GM19099 (cell line): ENCODE data around the gene CUX1.

Source experiments
- POLR2A ChIP-seq: IDR thresholded peaks from 3 replicates; pipeline ENCODE4 v1.6.1; 2011; ENCODE audit warnings: low read depth; ENCODE audit not compliant: insufficient read length; ENCODE audit errors: extremely low read depth

CUX1 gene

GRCh38 chr7:102012941-102013461 is 195.6 kb downstream of the CUX1 start:
- TF ChIP-seq POLR2A: no peak

DNA sequence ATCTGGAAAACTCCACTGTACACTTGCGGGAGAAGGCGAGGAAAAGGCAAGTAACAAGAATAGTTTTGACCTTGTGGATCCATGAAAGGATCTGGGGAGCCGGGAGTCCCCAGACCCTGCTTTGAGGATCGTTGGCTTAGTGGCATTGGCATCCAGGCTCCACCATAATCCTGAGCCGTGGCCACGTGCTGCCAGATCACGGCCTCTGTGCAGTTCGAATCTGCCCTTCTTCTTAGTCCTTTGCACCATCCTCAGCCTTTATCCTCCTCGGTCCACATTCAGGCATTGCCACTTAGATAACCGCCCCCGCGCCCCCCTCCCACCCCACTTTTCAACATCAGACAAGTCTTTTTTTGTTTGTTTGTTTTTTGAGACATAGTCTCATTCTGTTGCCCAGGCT is 201.4 kb downstream of the CUX1 start:
- TF ChIP-seq POLR2A: no peak

DNA sequence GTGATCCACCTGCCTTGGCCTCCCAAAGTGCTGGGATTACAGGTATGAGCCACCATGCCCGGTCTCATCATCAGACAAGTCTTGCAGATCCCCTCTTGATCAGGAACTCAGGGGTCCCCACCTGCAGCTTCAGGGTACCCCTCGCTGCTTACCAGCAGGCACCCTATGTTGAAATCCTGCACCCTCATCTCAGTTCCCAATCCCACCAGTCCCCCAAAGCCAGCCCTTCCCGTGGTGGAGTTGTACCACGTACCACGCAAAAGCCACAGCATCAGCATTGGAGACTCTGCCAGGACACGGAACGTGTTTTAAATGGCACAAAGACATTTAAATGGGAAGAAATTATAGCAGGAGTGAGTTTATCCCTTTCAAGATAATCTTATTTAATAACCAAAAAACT is 202.0 kb downstream of the CUX1 start:
- no peak for TF ChIP-seq POLR2A

- TF ChIP-seq POLR2A: no peak
Observed at GRCh38 chr7:102021841-102022618, 204.6 kb downstream of the CUX1 start.

GRCh38 chr7:102024005-102024768 is 206.8 kb downstream of the CUX1 start:
- no peak for TF ChIP-seq POLR2A

- TF ChIP-seq POLR2A: no peak
Observed at GRCh38 chr7:102024769-102025391, 207.5 kb downstream of the CUX1 start.

DNA sequence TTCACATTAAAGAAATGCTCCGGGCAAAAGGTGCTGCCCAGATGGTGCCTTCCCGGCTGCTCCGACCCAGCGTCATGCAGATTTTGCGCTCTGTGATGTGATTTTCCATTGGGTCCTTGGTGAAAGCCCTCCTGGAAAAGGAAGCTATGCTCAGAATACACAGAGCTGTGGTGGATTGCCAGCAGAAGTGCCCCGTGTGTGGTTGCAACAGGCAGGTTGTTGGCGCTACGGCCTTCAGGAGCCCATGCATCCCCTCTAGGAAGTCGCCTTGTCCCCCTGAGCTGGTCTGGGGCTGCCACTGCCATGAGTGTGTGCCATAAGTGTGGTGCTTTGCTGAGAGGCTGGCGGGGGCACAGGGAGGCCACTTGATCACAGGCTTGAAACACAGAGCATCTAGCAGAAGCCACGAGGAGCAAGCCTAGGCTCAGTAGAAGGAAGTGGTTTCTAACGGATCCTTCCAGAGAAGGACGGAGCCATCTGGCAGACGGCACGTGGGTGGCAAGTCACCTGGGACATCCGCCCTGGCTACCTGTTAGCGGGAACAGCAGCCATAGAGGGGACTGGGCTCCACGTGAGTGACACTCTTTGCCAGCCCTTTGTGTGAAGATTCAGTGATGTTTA is 210.9 kb downstream of the CUX1 start:
- no peak for TF ChIP-seq POLR2A

DNA sequence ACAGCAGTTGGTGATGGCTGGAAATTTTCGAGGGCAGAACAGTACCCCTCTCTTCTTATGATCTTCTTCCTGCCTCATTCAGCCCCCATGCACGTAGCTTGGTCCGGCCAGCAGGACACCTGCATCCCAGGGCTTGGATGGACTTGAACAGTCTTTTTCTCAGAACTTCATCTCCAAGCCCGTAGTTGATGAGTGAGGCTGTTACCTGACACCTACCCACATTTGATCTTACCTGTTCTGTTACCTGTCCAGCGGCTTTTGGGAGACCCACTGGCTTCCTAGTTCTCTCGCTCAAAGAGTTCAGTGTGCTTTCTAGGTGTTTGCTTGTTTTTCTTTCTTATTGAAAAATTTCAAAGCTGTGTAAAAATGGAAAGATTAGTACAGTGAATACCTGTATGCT is 212.2 kb downstream of the CUX1 start:
- TF ChIP-seq POLR2A: no peak

- no peak for TF ChIP-seq POLR2A
Observed at GRCh38 chr7:102030696-102031095, 213.3 kb downstream of the CUX1 start.

GRCh38 chr7:102036958-102037357 is 219.5 kb downstream of the CUX1 start:
- no peak for TF ChIP-seq POLR2A

GRCh38 chr7:102039706-102040105 is 222.3 kb downstream of the CUX1 start:
- no peak for TF ChIP-seq POLR2A

DNA sequence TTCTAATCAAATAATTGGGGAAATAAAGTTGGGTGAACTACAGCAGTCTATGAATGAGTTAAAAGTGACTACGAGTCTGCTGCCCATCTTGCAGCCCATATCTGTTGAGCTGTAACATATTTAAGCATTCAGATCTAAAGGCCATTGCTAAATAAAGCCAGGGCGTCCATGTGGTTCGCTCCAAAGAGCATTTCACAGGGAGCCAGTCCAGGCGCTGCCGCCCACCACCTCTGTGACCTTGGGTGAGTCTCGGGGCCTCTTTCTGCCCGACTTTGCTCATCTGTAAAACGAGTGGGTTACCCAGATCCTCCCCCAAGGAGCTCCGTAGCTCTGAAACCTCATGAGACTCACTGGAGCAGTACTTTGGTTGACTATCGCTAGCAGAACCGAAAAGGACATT is 223.1 kb downstream of the CUX1 start:
- no peak for TF ChIP-seq POLR2A

DNA sequence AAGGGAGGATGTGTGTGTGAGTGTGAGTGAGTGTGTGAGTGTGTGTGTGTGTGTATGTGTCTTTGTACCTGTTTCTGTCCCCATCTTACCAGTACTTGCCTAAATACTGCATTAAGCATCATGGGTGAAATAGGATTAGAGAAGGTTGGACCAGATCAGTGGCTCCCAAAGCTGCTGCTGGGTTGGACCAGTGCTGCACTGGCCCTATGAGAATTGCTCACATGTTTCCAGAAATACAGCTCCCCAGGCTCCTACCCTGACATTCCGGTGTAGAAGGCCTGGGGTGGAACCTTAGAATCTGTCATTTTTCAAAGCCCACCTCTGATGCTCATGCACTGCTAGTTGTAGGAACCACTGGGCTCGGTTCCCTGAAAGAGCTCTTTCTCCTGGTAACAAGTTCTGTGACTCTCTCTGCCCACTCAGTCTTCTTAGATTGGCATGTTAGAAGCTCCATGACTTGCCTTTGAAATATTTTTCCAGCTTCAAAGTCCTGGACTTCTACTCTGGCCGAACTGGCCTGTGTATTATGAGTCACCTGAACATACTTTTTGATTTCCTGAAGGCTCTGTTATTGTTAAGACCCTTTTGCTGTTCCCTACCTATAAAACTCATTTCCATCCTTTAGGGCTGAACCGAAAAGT is 224.7 kb downstream of the CUX1 start:
- TF ChIP-seq POLR2A: no peak

GRCh38 chr7:102044641-102044983 is 227.2 kb downstream of the CUX1 start:
- TF ChIP-seq POLR2A: no peak
